GM15510 (cell line): ENCODE measurements around the gene ITPR2.

Experiments used
- POLR2A ChIP-seq: IDR thresholded peaks from 3 replicates; pipeline ENCODE4 v1.6.1; 2011; ENCODE audit warnings: borderline replicate concordance; ENCODE audit not compliant: insufficient read length; ENCODE audit errors: extremely low read depth

ITPR2 gene

DNA sequence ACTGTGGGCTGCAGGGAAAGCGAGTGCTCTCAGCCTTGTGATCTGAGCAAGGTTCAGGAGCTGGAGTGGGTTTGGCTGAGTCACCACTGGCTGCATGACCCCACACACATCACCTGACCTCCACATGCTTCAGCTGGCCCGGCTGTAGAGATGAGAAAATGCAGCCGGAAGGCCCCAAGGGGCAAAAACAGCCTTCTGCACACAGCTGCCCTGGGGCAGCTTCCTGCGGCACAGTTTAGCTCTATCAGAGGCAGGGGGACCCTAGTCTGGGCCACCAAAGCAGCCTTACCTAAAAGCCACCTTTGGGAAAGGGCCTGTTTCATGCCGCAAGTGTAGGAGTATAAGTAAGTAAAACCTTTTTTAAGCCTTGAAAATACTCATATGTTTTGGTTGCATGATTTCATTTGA, 514.3 kb downstream of the ITPR2 start:
- TF ChIP-seq POLR2A, result no peak

GRCh38 chr12:26317942-26318575, 514.9 kb downstream of the ITPR2 start:
- no peak for TF ChIP-seq POLR2A

DNA sequence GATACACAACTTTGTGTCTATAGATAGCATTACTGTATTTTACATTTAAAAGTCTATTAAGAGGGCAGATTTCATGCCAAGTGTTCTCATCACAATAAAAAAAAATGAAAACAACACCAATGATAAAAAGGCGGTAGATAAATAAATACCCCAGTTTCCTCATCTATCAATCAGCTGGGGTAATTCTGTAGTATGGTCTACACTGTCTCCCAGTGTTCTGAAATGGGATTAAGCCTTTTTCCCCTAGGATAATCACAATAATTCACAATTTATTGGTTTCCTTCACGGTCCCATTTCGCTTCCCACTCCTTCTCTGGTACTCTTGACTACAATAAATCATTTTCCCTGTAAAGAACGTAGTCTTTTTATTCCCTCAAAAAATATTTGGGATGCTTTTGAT, 523.4 kb downstream of the ITPR2 start:
- no peak for TF ChIP-seq POLR2A

GRCh38 chr12:26304273-26304672, 528.7 kb downstream of the ITPR2 start:
- no peak for TF ChIP-seq POLR2A

- TF ChIP-seq POLR2A, result no peak
Measured at GRCh38 chr12:26303418-26303817, 529.6 kb downstream of the ITPR2 start.

- TF ChIP-seq POLR2A, result no peak
Measured at GRCh38 chr12:26302776-26303175, 530.2 kb downstream of the ITPR2 start.

GRCh38 chr12:26299751-26300150, 533.2 kb downstream of the ITPR2 start:
- TF ChIP-seq POLR2A, result no peak

DNA sequence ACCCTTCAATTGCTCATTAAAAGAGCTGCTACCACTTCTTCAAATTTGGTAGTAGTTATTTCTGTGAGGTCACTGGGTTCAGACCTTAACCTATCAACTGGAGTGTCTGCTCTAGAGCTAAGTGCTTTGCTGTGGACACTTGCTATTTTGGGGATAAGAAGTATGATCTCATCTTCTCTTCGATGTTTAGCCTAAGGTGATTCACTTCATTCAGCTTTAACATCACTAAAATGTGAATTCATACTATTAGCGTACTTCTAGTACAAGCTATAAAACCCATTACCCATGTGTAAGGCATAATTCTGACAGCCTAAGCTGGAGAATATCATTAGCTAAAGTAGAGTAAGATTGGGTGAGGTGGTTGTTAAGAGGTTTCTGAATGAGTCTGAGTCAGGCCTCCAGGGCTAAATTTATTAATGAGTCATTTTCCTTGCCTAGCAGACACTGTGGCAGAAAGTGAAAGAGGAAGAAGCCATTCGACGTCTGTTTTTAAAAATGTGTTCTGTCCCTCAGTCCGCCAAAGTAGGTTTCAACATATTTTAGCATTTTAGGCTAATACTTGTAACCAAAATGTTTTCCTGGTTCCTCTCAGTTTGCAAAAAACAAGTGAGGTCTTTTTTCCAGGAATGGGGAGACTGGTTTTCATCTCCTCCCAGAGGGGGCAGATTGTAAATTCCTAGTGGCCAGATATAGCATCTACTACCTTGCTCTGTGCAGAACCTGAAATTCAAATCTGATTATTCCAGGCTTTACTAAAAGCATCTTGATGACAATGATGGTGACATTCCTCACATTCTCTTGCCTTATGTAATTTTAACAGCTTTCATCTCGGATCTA, 534.0 kb downstream of the ITPR2 start:
- TF ChIP-seq POLR2A, result no peak

GRCh38 chr12:26297396-26298070, 535.5 kb downstream of the ITPR2 start:
- no peak for TF ChIP-seq POLR2A

DNA sequence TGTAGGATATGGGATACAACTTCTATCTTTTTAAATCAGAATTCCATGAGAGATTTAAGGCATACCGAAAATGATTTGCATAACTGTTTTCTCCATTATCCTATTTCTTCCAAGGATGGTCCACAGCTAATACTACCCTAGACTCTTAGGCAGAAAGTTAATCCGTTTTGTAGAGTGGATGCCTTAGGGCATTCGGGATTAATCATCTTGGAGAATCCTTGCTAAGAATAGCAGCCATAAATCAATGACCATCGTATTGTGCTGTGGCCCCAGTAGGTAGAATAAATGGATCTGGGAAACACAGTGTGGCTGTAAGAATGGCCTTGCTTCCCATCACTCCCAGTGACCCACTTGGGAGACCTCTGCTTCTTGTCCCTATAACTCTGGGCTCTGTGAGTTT, 538.0 kb downstream of the ITPR2 start:
- TF ChIP-seq POLR2A, result no peak

GRCh38 chr12:26293612-26294011, 539.4 kb downstream of the ITPR2 start:
- no peak for TF ChIP-seq POLR2A

DNA sequence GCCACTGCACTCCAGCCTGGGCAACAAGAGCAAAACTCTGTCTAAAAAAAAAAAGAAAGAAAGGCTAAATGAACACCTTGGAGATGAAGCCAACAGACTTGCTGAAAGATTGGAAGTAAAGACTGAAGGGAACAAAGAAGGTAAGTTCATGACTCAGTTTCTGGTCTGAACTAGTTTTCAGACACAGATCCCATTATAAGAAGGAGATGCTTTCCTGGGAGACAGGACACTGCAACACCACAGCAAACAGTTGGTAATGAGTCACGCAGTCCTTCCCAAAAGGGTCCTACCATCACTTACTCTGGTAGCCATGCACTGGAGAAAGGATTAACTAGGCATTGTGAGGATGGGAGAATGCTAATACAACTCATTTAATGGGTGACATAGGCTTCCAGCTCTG, 540.4 kb downstream of the ITPR2 start:
- no peak for TF ChIP-seq POLR2A

DNA sequence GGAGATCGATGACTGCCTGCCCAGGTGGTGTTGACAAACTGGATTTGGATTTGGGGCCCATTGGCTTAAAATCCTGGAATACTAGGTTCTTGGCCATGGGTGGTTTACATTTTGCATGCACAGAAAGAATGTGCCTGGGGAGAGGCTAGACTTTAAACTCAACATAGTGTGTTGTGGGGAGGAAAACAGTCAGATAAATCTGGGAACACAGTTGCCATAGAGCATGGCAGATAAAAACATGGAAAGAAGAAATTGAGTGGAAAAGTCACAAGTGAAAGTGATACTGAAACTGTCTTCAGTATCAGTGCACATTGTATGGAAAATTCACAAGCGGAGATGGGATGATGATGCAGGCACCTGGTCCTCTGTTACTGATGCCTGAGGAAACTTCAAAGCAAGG, 542.4 kb downstream of the ITPR2 start:
- TF ChIP-seq POLR2A, result no peak

GRCh38 chr12:26287671-26288381, 545.2 kb downstream of the ITPR2 start:
- TF ChIP-seq POLR2A, result no peak
